HG03196 (cell line): ENCODE measurements around the gene ZNF318.
"Not testable (repeated sequence)": the region's sequence is repeated elsewhere in the genome, so short reads cannot be mapped to it uniquely, and the experiment has no call there.

Experiments
- ATAC-seq: cut with Tn5 transposase; IDR thresholded peaks from one replicate; pipeline ENCODE4 v1.9.1; 2021; ENCODE audit not compliant: unreplicated experiment

Gene ZNF318

DNA sequence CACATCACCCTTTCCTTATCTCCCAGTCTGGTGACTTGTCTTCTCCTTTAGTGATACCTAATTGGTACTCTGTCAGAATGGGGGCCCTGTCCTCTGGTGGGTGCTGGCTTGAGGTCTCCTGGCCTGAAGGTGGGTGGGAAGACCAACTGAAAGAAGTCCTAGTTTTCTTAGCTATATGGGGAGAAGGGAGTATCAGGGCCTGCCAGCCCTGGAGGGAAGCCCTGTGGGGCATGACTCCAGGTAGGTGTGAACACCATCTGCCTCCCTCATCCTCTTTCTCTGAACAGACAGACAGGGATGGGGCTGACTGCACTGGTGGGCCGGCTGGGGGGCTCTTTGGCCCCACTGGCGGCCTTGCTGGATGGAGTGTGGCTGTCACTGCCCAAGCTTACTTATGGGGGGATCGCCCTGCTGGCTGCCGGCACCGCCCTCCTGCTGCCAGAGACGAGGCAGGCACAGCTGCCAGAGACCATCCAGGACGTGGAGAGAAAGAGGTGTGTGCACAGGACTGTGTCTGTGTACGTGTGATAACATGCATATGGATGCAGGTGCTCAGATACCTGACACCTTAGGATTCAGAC is 65.6 kb downstream of the ZNF318 start:
- no peak for ATAC-seq

DNA sequence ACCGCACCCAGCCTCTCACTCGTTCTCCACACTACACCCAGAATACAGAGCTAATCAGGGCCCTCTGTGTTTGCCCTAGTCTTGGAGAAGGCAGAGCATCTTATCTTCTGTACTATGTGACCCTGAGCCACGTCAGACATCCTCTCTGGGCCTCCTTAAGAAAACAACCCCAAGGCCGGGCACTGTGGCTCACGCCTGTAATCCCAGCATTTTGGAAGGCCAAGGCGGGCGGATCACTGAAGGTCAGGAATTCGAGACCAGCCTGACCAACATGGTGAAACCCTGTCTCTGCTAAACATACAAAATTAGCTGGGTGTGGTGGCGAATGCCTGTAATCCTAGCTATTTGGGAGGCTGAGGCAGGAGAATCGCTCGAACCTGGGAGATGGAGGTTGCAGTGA is 66.4 kb downstream of the ZNF318 start:
- not testable (repeated sequence) for ATAC-seq

DNA sequence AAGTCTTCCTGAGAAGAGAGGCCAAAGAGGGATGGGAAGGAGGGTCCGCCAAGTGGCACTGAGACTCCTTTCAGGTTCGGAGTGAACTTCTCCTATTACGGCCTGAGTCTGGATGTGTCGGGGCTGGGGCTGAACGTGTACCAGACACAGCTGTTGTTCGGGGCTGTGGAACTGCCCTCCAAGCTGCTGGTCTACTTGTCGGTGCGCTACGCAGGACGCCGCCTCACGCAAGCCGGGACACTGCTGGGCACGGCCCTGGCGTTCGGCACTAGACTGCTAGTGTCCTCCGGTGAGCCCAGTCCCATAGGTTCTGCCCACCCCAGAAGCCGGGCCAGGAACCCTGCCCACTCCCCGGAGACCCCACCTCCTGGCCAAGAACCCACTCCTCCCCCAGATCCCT is 67.3 kb downstream of the ZNF318 start:
- ATAC-seq, result no peak

DNA sequence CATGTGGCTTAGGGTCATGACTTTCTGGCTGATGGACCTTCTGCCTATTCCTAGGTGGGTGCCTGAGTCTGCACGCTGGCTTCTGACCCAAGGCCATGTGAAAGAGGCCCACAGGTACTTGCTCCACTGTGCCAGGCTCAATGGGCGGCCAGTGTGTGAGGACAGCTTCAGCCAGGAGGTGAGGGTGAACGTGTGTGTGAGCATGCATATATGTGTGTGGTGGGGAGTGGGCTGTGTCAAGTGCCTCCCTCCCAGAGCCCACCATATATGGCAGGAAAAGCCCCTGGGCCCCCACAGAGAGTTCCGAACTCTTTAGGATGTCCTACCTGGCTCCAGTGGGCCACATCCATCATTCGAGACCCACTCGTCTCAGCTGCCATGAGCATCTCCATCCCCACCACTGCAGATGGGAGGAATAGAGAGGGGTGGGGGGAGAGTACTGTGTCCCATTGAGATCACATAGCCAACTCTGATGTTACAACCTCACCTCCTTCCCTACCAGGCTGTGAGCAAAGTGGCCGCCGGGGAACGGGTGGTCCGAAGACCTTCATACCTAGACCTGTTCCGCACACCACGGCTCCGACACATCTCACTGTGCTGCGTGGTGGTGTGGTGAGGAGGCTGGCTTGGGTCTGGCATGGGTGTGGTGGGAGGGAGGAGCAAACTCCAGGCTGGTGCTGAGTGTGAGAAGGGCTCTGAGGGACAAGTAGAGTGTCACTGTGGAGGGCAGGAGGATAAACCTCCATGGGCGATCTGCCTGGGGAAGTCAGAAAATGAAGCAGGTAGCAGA is 68.2 kb downstream of the ZNF318 start:
- ATAC-seq, result no peak

- ATAC-seq, result no peak
Measured at GRCh38 chr6:43299338-43300293, 69.8 kb downstream of the ZNF318 start.

GRCh38 chr6:43298565-43299337 is 70.7 kb downstream of the ZNF318 start:
- ATAC-seq, result no peak

DNA sequence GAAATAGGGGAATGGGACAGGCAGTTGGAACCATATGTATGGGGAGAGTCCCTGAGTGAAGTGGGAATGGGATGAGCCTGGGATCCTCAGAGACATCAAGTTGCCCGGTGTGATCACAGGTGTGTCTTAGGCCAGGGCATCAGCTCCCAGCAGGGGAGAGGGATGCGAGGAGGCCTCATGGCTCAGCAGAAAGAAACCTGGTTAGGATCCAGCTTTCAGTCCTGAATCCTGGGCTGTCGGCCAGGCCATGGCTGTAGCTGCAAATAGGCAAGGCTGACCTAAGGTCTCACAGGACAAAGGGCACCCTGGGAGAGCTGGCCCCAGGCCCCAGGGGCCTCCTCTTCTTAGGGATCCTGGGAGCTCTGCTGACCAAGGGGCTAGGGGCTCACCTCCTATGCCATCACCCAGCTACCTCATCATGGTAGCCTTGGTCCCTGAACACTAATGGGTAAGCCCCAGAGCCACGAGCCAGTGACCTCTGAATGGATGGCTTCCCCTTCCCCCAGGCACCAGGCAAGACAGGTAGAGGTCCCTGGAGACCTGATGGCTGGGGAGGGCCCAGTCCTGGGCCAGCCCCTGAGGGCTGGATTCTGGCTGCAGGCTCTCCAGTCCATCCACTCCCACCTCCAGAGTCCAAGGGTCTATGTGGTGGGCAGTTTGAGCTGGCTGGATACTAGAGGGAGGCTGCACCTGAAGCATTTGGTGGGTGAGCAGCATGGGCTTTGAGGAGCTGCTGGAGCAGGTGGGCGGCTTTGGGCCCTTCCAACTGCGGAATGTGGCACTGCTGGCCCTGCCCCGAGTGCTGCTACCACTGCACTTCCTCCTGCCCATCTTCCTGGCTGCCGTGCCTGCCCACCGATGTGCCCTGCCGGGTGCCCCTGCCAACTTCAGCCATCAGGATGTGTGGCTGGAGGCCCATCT is 71.5 kb downstream of the ZNF318 start, which contains the start of gene SLC22A7:
Gene SLC22A7 (plus strand): TSS at position 617 of the 921 bp plus-strand sequence. CDS start 99 bp downstream, at position 716.
- no peak for ATAC-seq

GRCh38 chr6:43296780-43297497 is 72.5 kb downstream of the ZNF318 start:
- ATAC-seq, result no peak

DNA sequence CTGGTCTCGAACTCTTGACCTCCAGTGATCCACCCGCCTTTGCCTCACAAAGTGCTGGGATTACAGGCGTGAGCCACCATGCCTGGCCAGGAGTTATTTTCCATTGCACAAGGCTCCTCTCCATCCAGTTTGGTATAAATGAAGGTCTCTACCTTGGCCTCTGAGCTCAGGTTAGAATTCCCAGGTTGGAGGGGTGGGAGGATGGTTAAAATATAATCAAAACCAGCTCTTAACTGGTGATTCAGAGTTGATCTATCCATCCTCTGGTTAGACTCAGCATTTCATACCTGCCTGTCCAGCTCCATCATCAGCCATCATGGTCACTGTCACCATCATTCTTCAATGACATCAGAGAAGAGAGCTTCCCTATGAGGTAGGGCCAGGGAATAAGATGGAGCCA is 74.0 kb downstream of the ZNF318 start:
- ATAC-seq, result no peak

DNA sequence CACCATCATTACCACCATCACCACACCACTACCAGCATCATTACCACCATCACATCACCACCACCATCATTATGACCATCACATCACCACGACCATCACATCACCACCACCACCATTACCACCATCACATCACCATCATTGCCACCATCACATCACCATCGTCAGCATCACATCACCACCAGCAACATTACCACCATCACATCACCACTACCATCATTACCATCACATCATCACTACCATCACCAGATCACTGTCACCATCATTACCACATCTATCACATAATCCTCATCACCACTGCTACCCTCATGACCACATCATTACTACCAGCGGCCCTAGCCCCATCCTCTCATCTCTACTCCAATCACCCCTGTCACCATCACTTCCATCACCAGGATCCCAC is 74.9 kb downstream of the ZNF318 start:
- ATAC-seq, result no peak

DNA sequence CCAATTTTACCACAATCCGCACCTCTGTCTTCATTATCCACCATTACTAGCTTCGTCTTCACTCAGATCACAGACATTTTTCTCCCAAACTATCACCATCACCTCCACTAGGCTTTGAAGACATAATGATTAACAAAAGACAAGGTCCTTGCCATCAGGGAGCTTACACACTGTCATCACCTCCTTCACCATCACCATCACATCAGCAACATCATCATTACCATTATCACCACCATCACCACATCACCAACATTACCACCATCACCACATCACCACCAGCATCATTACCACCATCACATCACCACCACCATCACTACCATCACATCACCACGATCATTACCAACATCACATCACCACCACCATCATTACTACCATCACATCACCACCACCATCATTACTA is 75.7 kb downstream of the ZNF318 start:
- no peak for ATAC-seq

DNA sequence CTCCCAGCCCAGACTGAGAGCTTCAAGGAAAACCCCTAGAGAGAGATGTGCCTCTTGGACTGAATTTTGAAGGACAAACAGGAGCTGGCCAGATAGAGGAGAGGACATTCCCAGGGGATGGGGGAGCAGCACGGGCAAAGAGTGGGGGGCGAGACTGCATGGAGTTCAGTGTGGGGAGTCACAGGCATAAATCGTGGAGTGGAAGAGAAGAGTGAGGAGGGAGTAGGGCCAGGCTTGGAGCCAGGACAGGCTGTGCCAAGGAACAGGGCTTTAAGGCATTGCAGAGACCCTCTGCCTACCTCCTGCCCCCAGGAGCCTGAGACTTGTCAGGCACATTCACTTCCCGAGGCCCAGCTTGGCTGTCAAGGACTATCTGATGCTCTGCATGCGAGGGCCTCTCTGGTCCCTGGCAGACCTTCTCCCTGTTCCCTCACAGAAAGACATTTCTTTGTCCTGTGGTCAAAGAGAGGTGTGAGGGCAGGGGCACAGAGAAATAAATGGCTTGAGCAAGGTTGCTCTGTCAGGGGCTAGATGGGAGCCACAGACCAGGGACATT is 76.6 kb downstream of the ZNF318 start:
- ATAC-seq, result no peak

DNA sequence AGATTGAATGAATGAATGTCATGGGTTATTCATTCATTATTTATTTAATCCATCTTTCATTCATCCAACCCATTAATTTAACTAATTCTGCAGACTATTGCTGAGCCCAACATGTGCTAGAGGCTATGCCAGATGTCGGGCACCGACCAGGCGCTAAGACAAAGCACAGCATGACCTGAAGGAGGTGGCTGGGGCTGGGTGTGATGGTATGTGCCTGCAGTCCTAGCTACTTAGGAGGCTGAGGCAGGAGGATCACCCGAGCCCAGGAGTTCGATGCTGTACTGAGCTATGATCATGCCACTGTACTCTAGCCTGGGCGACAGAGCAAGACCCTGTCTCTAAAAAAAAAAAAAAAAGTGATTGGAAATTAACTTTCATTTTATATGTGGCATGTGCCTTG is 77.1 kb downstream of the ZNF318 start:
- ATAC-seq, result no peak

DNA sequence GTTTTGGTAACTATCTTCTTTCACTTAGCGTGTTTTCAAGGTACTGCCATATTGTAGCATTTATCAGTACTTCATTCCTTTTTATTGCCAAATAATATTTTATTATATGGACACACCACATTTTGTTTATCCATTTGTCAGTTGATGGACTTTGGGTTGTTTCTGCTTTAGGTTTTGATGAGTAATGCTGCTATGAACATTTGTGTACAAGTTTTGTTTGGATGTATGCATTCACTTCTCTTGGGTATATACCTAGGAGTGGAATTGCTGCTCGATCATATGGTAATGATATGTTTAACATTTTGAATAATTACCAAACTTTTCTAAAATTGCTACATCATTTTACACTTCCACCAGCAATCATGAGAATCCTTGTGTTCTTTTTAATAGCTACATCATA is 77.7 kb downstream of the ZNF318 start:
- no peak for ATAC-seq

DNA sequence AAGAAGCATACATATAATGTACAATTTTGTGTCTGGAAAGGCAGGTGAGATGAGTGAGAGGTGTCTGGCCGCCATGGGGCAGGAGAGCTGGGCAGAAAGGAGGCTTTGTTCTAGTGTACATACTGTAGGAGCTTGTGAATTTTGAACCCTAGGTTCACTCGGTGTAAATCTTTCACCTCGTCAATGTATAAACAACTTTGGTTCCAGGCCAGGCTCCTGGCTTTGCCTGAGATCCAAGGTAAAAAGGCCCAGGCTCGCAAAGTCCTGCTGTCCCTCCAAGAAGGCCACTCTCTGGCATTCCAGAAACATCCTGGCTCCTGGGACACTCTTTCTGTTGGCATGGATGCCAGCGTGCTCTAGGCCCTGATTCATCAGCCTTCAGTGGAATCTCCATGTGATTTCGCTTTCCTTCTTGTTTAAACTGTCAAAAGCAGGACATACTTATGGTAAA is 78.5 kb downstream of the ZNF318 start:
- ATAC-seq, result no peak

GRCh38 chr6:43290339-43290904 is 79.0 kb downstream of the ZNF318 start:
- no peak for ATAC-seq

DNA sequence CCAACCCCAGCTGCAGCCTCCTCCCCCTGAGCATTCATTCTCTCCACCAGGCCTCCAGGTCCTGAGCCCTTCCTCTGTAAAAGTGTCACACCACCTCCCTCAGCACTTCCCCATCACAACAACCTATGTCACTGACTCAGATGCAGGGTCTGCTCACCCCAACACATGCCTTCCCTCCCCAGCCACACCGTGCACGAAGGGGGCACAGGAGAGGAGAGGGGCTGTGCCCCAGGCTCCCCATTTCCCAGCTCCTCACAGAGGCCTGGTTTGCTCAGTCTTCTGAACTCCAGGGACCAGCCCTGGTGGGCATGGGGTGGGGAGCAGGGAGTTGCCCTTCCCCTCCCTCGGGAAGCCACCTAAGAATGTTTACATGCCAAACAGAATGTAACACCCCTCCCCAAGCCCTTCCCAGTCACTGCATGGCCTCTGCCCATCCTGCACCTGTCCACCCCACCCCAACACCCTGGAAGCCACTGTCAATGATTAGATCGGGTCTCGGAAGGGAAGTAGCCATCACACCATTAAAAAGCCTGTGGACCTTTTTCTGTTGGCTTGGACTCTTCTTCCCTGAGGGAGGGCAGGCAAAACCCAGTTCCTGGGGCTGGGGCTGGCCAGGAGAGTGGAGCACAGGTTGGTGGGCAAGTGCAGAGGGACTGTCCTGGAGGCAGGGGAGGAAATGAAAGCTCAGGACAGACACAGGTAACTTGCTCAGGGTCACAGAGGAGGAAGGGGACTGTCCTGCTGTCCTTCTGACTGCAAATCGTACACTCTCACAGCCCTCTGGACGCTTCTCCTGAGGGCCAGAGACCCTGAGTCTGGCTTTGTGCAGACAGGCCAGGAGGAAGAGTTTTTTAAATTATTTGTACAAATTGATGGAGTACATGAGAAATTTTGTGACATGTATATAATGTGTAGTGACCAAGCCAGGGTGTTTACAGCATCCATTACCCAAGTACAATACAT is 81.4 kb downstream of the ZNF318 start:
- no peak for ATAC-seq
